Amniotic stem cell (primary cell): Measurements from ENCODE around the gene HSPB8.

ENCODE experiments used
- DNase-seq: peaks from one replicate; lab custom pipeline; 2025; lab: John Stamatoyannopoulos, UW

The HSPB8 gene

GRCh38 chr12:119171291-119171690 lies 7.4 kb upstream of the HSPB8 start:
- no peak for DNase-seq

GRCh38 chr12:119171691-119172425 lies 6.9 kb upstream of the HSPB8 start:
- DNase-seq: no peak

- no peak for DNase-seq
Observed at GRCh38 chr12:119175081-119175480, 3.6 kb upstream of the HSPB8 start.

GRCh38 chr12:119176267-119177055 lies 2.3 kb upstream of the HSPB8 start:
- DNase-seq: no peak

- no peak for DNase-seq
Observed at GRCh38 chr12:119177056-119177325, 1.7 kb upstream of the HSPB8 start.

- no peak for DNase-seq
Observed at GRCh38 chr12:119177724-119178380, 879 bp upstream of the HSPB8 start.

- DNase-seq: no peak
Observed at GRCh38 chr12:119179335-119180021, 747 bp downstream of the HSPB8 start.

- DNase-seq: no peak
Observed at GRCh38 chr12:119180380-119181040, 1.8 kb downstream of the HSPB8 start.

GRCh38 chr12:119181202-119181601 lies 2.5 kb downstream of the HSPB8 start:
- no peak for DNase-seq

GRCh38 chr12:119181944-119182343 lies 3.2 kb downstream of the HSPB8 start:
- DNase-seq: no peak

- no peak for DNase-seq
Observed at GRCh38 chr12:119182701-119183493, 4.2 kb downstream of the HSPB8 start.

- no peak for DNase-seq
Observed at GRCh38 chr12:119183942-119184695, 5.4 kb downstream of the HSPB8 start.

- no peak for DNase-seq
Observed at GRCh38 chr12:119195256-119195655, 16.5 kb downstream of the HSPB8 start.

GRCh38 chr12:119198440-119198839 lies 19.7 kb downstream of the HSPB8 start:
- no peak for DNase-seq

GRCh38 chr12:119200601-119201000 lies 21.9 kb downstream of the HSPB8 start:
- no peak for DNase-seq

- DNase-seq: no peak
Observed at GRCh38 chr12:119201789-119202543, 23.2 kb downstream of the HSPB8 start.

GRCh38 chr12:119202544-119202943 lies 23.8 kb downstream of the HSPB8 start:
- DNase-seq: no peak

- no peak for DNase-seq
Observed at GRCh38 chr12:119204131-119204530, 25.4 kb downstream of the HSPB8 start.

- DNase-seq: no peak
Observed at GRCh38 chr12:119204671-119205285, 26.0 kb downstream of the HSPB8 start.
